Mucosa of rectum (tissue), 2 donors: ENCODE measurements around the gene ADAMTS1.
A peak's percentile ranks its signal among the peaks of the same experiment; 100 is the strongest.

ENCODE experiments used
- H3K27ac ChIP-seq, 2 donors: one replicate each; pipeline ENCODE4 v1.7.0; 2013; ENCODE audit warnings: inconsistent platforms in 2 of 2, low read depth in 2 of 2, low read length in 2 of 2
- H3K27me3 ChIP-seq, 2 donors: one replicate each; pipeline ENCODE4 v1.7.0; 2013; ENCODE audit warnings: low read length in 2 of 2; ENCODE audit not compliant: control insufficient read depth in 2 of 2, insufficient read depth in 2 of 2
- H3K36me3 ChIP-seq, 2 donors: one replicate each; pipeline ENCODE4 v1.7.0; 2013; ENCODE audit warnings: low read length in 2 of 2; ENCODE audit not compliant: control insufficient read depth in 2 of 2, insufficient read depth in 2 of 2
- H3K4me1 ChIP-seq, 2 donors: one replicate each; pipeline ENCODE4 v1.7.0; 2013; ENCODE audit warnings: low read length in 2 of 2, mild to moderate bottlenecking in 1 of 2; ENCODE audit not compliant: control insufficient read depth in 2 of 2, insufficient read depth in 2 of 2
- H3K4me3 ChIP-seq, 2 donors: one replicate each; pipeline ENCODE4 v1.7.0; 2013; ENCODE audit warnings: low read length in 2 of 2
- H3K9ac ChIP-seq, 2 donors: one replicate each; pipeline ENCODE4 v1.7.0; 2013; ENCODE audit warnings: low read length in 2 of 2, low read depth in 1 of 2, mild to moderate bottlenecking in 1 of 2
- H3K9me3 ChIP-seq, 2 donors: one replicate each; pipeline ENCODE4 v1.7.0; 2013; ENCODE audit warnings: low read length in 2 of 2; ENCODE audit not compliant: control insufficient read depth in 2 of 2
- donor health status: healthy.
- donor health status: Normal muscosa, but diverticular disease.

ADAMTS1 gene

GRCh38 chr21:26818906-26819305 lies 26.3 kb downstream of the ADAMTS1 start:
- H3K4me1 ChIP-seq = no peaks in the 10 kb centered on the region

GRCh38 chr21:26815197-26815596 lies 30.0 kb downstream of the ADAMTS1 start:
- no peaks in the 10 kb centered on the region for H3K36me3 ChIP-seq
- H3K9ac ChIP-seq = no peak overlapping the region
- no peaks in the 10 kb centered on the region for H3K27me3 ChIP-seq
- no peaks in the 10 kb centered on the region for H3K9me3 ChIP-seq
- no peaks in the 10 kb centered on the region for H3K4me1 ChIP-seq
- H3K4me3 ChIP-seq = no peak overlapping the region
- H3K27ac ChIP-seq = no peak overlapping the region

More at GRCh38 chr21:26818906-26819305, 26.3 kb downstream of the ADAMTS1 start:
- H3K9me3 ChIP-seq = no peaks in the 10 kb centered on the region
- H3K9ac ChIP-seq = no peak overlapping the region
- H3K27ac ChIP-seq = no peak overlapping the region
- no peaks in the 10 kb centered on the region for H3K27me3 ChIP-seq
- H3K36me3 ChIP-seq = no peaks in the 10 kb centered on the region
- no peak overlapping the region for H3K4me3 ChIP-seq

GRCh38 chr21:26814386-26814785 lies 30.8 kb downstream of the ADAMTS1 start:
- no peaks in the 10 kb centered on the region for H3K27me3 ChIP-seq
- no peaks in the 10 kb centered on the region for H3K9me3 ChIP-seq
- no peaks in the 10 kb centered on the region for H3K4me1 ChIP-seq
- no peaks in the 10 kb centered on the region for H3K36me3 ChIP-seq
- no peak overlapping the region for H3K9ac ChIP-seq
- H3K27ac ChIP-seq = no peak overlapping the region
- no peak overlapping the region for H3K4me3 ChIP-seq

- no peak overlapping the region for H3K4me3 ChIP-seq
- no peak overlapping the region for H3K9ac ChIP-seq
- H3K36me3 ChIP-seq = no peaks in the 10 kb centered on the region
- no peaks in the 10 kb centered on the region for H3K27me3 ChIP-seq
- H3K27ac ChIP-seq = no peak overlapping the region
- H3K9me3 ChIP-seq = no peaks in the 10 kb centered on the region
- no peaks in the 10 kb centered on the region for H3K4me1 ChIP-seq
These were observed 31.7 kb downstream of the ADAMTS1 start for GRCh38 chr21:26813426-26813998.

GRCh38 chr21:26812173-26812572 lies 33.0 kb downstream of the ADAMTS1 start:
- Histone ChIP-seq H3K4me3 (no peak overlapping the region), H3K4me1 (no peaks in the 10 kb centered on the region), H3K27ac (no peak overlapping the region), H3K9me3 (no peaks in the 10 kb centered on the region), H3K9ac (no peak overlapping the region), H3K27me3 (no peaks in the 10 kb centered on the region), H3K36me3 (no peaks in the 10 kb centered on the region)

GRCh38 chr21:26811482-26811881 lies 33.7 kb downstream of the ADAMTS1 start:
- Histone ChIP-seq H3K4me1 (no peaks in the 10 kb centered on the region), H3K36me3 (no peaks in the 10 kb centered on the region), H3K27ac (no peak overlapping the region), H3K9me3 (no peaks in the 10 kb centered on the region), H3K4me3 (no peak overlapping the region), H3K27me3 (no peaks in the 10 kb centered on the region), H3K9ac (no peak overlapping the region)

GRCh38 chr21:26810676-26811415 lies 34.4 kb downstream of the ADAMTS1 start:
- no peaks in the 10 kb centered on the region for H3K4me1 ChIP-seq
- H3K9me3 ChIP-seq = no peaks in the 10 kb centered on the region
- H3K4me3 ChIP-seq = no peak overlapping the region
- no peak overlapping the region for H3K9ac ChIP-seq
- H3K27me3 ChIP-seq = no peaks in the 10 kb centered on the region
- H3K27ac ChIP-seq = peak overlapping the region in 1 of 2 donors; percentile 1
- no peaks in the 10 kb centered on the region for H3K36me3 ChIP-seq

- H3K9me3 ChIP-seq = no peaks in the 10 kb centered on the region
- no peaks in the 10 kb centered on the region for H3K27me3 ChIP-seq
- no peak overlapping the region for H3K4me3 ChIP-seq
- H3K27ac ChIP-seq = peak overlapping the region in 1 of 2 donors; percentile 1
- no peak overlapping the region for H3K9ac ChIP-seq
- no peaks in the 10 kb centered on the region for H3K36me3 ChIP-seq
- H3K4me1 ChIP-seq = no peaks in the 10 kb centered on the region
These were observed 34.9 kb downstream of the ADAMTS1 start for GRCh38 chr21:26810266-26810665.

GRCh38 chr21:26809745-26810144 lies 35.5 kb downstream of the ADAMTS1 start:
- Histone ChIP-seq H3K27ac (no peak overlapping the region), H3K4me1 (no peaks in the 10 kb centered on the region), H3K9ac (no peak overlapping the region), H3K27me3 (no peaks in the 10 kb centered on the region), H3K4me3 (no peak overlapping the region), H3K36me3 (no peaks in the 10 kb centered on the region), H3K9me3 (no peaks in the 10 kb centered on the region)

GRCh38 chr21:26806801-26807295 lies 38.4 kb downstream of the ADAMTS1 start:
- H3K27ac ChIP-seq = no peak overlapping the region
- H3K9me3 ChIP-seq = no peaks in the 10 kb centered on the region
- no peak overlapping the region for H3K9ac ChIP-seq
- H3K36me3 ChIP-seq = no peaks in the 10 kb centered on the region
- H3K4me3 ChIP-seq = no peak overlapping the region
- H3K27me3 ChIP-seq = no peaks in the 10 kb centered on the region
- no peaks in the 10 kb centered on the region for H3K4me1 ChIP-seq
